A673 (cell line): ENCODE data around the gene YIF1A. TPM values are rescaled to one million over a fixed set of nuclear protein-coding genes. Genes with fewer than 3 reads are reported as not detected.
A peak's percentile ranks its signal among the peaks of the same experiment; 100 is the strongest.
"Not testable (repeated sequence)": the region's sequence is repeated elsewhere in the genome, so short reads cannot be mapped to it uniquely, and the experiment has no call there.

ENCODE experiments used
- BruUV-seq: library from RNA; stranded (reverse); fragments of 400-500 nt; replicated peaks from 2 replicates; lab custom pipeline; 2021; lab: Mats Ljungman, UMichigan
- CTCF ChIA-PET: fragments of 300-600 bp; sonication (Branson Sonifier 250); formaldehyde crosslinking; loops from one replicate; lab custom pipeline; 2022; ENCODE audit warnings: antibody characterized with exemption; lab: Charles Lee
- POLR2A ChIA-PET: fragments of 300-600 bp; sonication (Branson Sonifier 250); formaldehyde crosslinking; loops from one replicate; lab custom pipeline; 2022; ENCODE audit warnings: antibody characterized with exemption; ENCODE audit not compliant: low non-redundant PET; lab: Charles Lee
- DNase-seq: peaks from one replicate; pipeline ENCODE4 v3.0.0-alpha.2; 2015; ENCODE audit warnings: low spot score
- H3K27ac ChIP-seq: fragments of 200-600 bp; sonication (generic); 2 replicates; pipeline ENCODE4 v1.5.1; 2016; ENCODE audit warnings: mixed run types, low read depth, mild to moderate bottlenecking, mixed read lengths, antibody characterized with exemption, low read length; ENCODE audit not compliant: poor library complexity, severe bottlenecking
- H3K27me3 ChIP-seq: fragments of 200-600 bp; sonication (generic); replicated peaks from 2 replicates; pipeline ENCODE4 v1.6.1; 2017; ENCODE audit warnings: mixed run types, low read depth, mild to moderate bottlenecking, mixed read lengths, antibody characterized with exemption, low read length; ENCODE audit not compliant: insufficient read depth, poor library complexity
- H3K36me3 ChIP-seq: fragments of 200-600 bp; sonication (generic); 2 replicates; pipeline ENCODE4 v1.6.1; 2016; ENCODE audit warnings: mixed run types, mild to moderate bottlenecking, mixed read lengths, antibody characterized with exemption, low read length; ENCODE audit not compliant: insufficient read depth, poor library complexity, severe bottlenecking
- H3K4me1 ChIP-seq: fragments of 200-600 bp; sonication (generic); 2 replicates; pipeline ENCODE4 v1.6.1; 2017; ENCODE audit warnings: mixed run types, mild to moderate bottlenecking, mixed read lengths, antibody characterized with exemption, low read length; ENCODE audit not compliant: insufficient read depth, poor library complexity, severe bottlenecking
- H3K4me3 ChIP-seq: fragments of 200-600 bp; sonication (generic); 2 replicates; pipeline ENCODE4 v1.5.1; 2016; ENCODE audit warnings: low read depth, mixed run types, mild to moderate bottlenecking, mixed read lengths, low read length; ENCODE audit not compliant: poor library complexity, severe bottlenecking
- H3K9me3 ChIP-seq: fragments of 200-600 bp; sonication (generic); 2 replicates; pipeline ENCODE4 v1.6.1; 2016; ENCODE audit warnings: mixed run types, low read depth, mild to moderate bottlenecking, mixed read lengths, antibody characterized with exemption, low read length; ENCODE audit not compliant: poor library complexity, severe bottlenecking
- CTCF ChIP-seq: fragments of 300-800, 200-600 bp; sonication (generic); conservative IDR thresholded peaks from 2 replicates; pipeline ENCODE4 v1.5.1; 2017; ENCODE audit warnings: low read depth, mild to moderate bottlenecking, antibody characterized with exemption, low read length, moderate library complexity, mixed read lengths
- EZH2 ChIP-seq: fragments of 200-600 bp; sonication (generic); IDR thresholded peaks from 2 replicates; pipeline ENCODE4 v1.6.1; 2017; ENCODE audit warnings: borderline replicate concordance, low read depth, mild to moderate bottlenecking, mixed read lengths, antibody characterized with exemption, low read length; ENCODE audit not compliant: poor library complexity, severe bottlenecking
- intact Hi-C: fragments of 100-400 bp; cut with micrococcal nuclease; formaldehyde crosslinking; loops from one replicate; pipeline ENCODE4 v1.10.0; 2022; ENCODE audit not compliant: unreplicated experiment
- total RNA-seq: library from RNA; stranded (reverse); gene quantifications from 2 replicates; pipeline ENCODE4 v1.2.3, GENCODE V29; 2021

Gene YIF1A
- total RNA-seq, 1 experiment from 2014 or later, result 125 TPM

GRCh38 chr11:66277471-66278362, 11.2 kb downstream of the YIF1A start, which contains the start of gene CNIH2:
TSS of gene CNIH2 (plus strand) at chr11:66278175. CDS start at chr11:66278457, 282 bp downstream.
- Histone ChIP-seq H3K27me3 (no peaks in the 10 kb centered on the region), H3K4me3 (peak within 1 kb of the TSS; percentile 38), H3K36me3 (peaks cover 28% of the 10 kb centered on the region), H3K27ac (peak within 1 kb of the TSS; percentile 18), H3K9me3 (no peaks in the 10 kb centered on the region), H3K4me1 (peaks cover 27% of the 10 kb centered on the region)
- ChIA-PET POLR2A (no interaction called here), CTCF (no interaction called here)
- DNase-seq, result peak; percentile 74
- intact Hi-C loops, result no loop called here
- TF ChIP-seq CTCF (no peak), EZH2 (no peak)
- BruUV-seq, result no TSS peak

- CTCF ChIA-PET, POLR2A ChIA-PET: not testable (repeated sequence)
- TSS peak; percentile 56 for BruUV-seq
These were observed 11.9 kb downstream of the YIF1A start for GRCh38 chr11:66277064-66277463.

GRCh38 chr11:66276619-66277018, 12.3 kb downstream of the YIF1A start:
- CTCF ChIA-PET, POLR2A ChIA-PET, BruUV-seq, H3K9me3 ChIP-seq, H3K27me3 ChIP-seq, H3K4me3 ChIP-seq, DNase-seq, intact Hi-C loops, H3K27ac ChIP-seq: not testable (repeated sequence)
- Histone ChIP-seq H3K4me1 (peaks cover 27% of the 10 kb centered on the region), H3K36me3 (peaks cover 39% of the 10 kb centered on the region)

More at GRCh38 chr11:66277064-66277463, 11.9 kb downstream of the YIF1A start:
- DNase-seq, H3K4me3 ChIP-seq, H3K27ac ChIP-seq, H3K27me3 ChIP-seq, intact Hi-C loops, H3K9me3 ChIP-seq: not testable (repeated sequence)
- Histone ChIP-seq H3K36me3 (peaks cover 34% of the 10 kb centered on the region), H3K4me1 (peaks cover 27% of the 10 kb centered on the region)

- BruUV-seq, result no TSS peak
- no peak for TF ChIP-seq CTCF
- no peak for TF ChIP-seq EZH2
- Histone ChIP-seq H3K4me1 (peaks cover 26% of the 10 kb centered on the region), H3K36me3 (peaks cover 40% of the 10 kb centered on the region), H3K27me3 (no peaks in the 10 kb centered on the region), H3K4me3 (no peak overlapping the region), H3K9me3 (no peaks in the 10 kb centered on the region), H3K27ac (no peak overlapping the region)
- no peak for DNase-seq
- intact Hi-C loops, result no loop called here
- POLR2A ChIA-PET, result no interaction called here
- CTCF ChIA-PET, result no interaction called here
These were observed 12.8 kb downstream of the YIF1A start for GRCh38 chr11:66275984-66276612.
